B cell (primary cell): ENCODE measurements around the gene CEP41. TPM values are rescaled to one million over a fixed set of nuclear protein-coding genes. Genes with fewer than 3 reads are reported as not detected.

Experiments used
- ATAC-seq: fragments of 200-7000 bp; cut with Tn5 transposase; one replicate; pipeline ENCODE4 v1.10.0; 2021; ENCODE audit warnings: low read depth, mild to moderate bottlenecking, moderate number of reproducible peaks, moderate library complexity
- CTCF ChIA-PET: fragments of 350-600 bp; sonication (Branson Sonifier 250); formaldehyde crosslinking; loops from one replicate; lab custom pipeline; 2021; ENCODE audit warnings: antibody characterized with exemption, inconsistent platforms; lab: Charles Lee
- POLR2A ChIA-PET: fragments of 350-600 bp; sonication (Branson Sonifier 250); formaldehyde crosslinking; loops from one replicate; lab custom pipeline; 2021; ENCODE audit warnings: antibody characterized with exemption; lab: Charles Lee
- DNase-seq: peaks from one replicate; pipeline ENCODE4 v3.0.0; 2013
- H2AFZ ChIP-seq: 2 replicates; pipeline ENCODE4 v1.6.1; 2012; ENCODE audit warnings: mild to moderate bottlenecking, low read depth, low read length; ENCODE audit not compliant: insufficient read depth, poor library complexity, severe bottlenecking
- H3K27ac ChIP-seq, 2 donors: 1 replicate in 1 of 2; 2 replicates in 1 of 2; pipeline ENCODE4 v1.5.1; 2012 to 2013; ENCODE audit warnings: low read length in 2 of 2, mild to moderate bottlenecking in 2 of 2, moderate library complexity in 1 of 2
- H3K27me3 ChIP-seq, 4 experiments: fragments of 200-600 bp in 1 of 4; sonication (generic) in 1 of 4; replicated peaks in 1 of 4; 1 replicate in 2 of 4; 2 replicates in 2 of 4; pipeline versions ENCODE4 v1.6.1 to v1.7.0; 2013 to 2016; ENCODE audit warnings: low read length in 3 of 4, mild to moderate bottlenecking in 2 of 4, mixed read lengths in 1 of 4, moderate library complexity in 1 of 4; ENCODE audit not compliant: insufficient read depth in 4 of 4, control insufficient read depth in 3 of 4; ENCODE audit errors: control extremely low read depth in 1 of 4
- H3K36me3 ChIP-seq, 2 experiments: replicated peaks in 1 of 2; 1 replicate in 1 of 2; 2 replicates in 1 of 2; pipeline versions ENCODE4 v1.6.1 to v1.7.1; 2013; ENCODE audit warnings: low read length in 1 of 2; ENCODE audit not compliant: insufficient read depth in 2 of 2, control insufficient read depth in 1 of 2; ENCODE audit errors: control extremely low read depth in 1 of 2, extremely low read depth in 1 of 2
- H3K4me1 ChIP-seq, 2 donors: fragments of 200-600 bp in 1 of 2; sonication (generic) in 1 of 2; 1 replicate in 1 of 2; 2 replicates in 1 of 2; pipeline versions ENCODE4 v1.5.1 to v1.6.1; 2013 to 2017; ENCODE audit warnings: low read length in 2 of 2; ENCODE audit not compliant: control insufficient read depth in 2 of 2, insufficient read depth in 2 of 2
- H3K4me2 ChIP-seq: replicated peaks from 2 replicates; pipeline ENCODE3; 2012; ENCODE audit warnings: mild to moderate bottlenecking, low read depth, low read length; ENCODE audit not compliant: poor library complexity, severe bottlenecking
- H3K4me3 ChIP-seq, 5 experiments: fragments of 200-600 bp in 1 of 5; sonication (generic) in 1 of 5; 1 replicate in 3 of 5; 2 replicates in 2 of 5; pipeline versions ENCODE4 v1.5.1 to v1.7.0; 2011 to 2016; ENCODE audit warnings: low read length in 4 of 5, mild to moderate bottlenecking in 4 of 5, low read depth in 2 of 5, control low read depth in 1 of 5, moderate library complexity in 1 of 5; ENCODE audit not compliant: insufficient read depth in 1 of 5; ENCODE audit errors: control extremely low read depth in 1 of 5, extremely low read depth in 1 of 5
- H3K79me2 ChIP-seq: fragments of 200-600 bp; sonication (generic); one replicate; pipeline ENCODE4 v1.6.0; 2016; ENCODE audit warnings: low read length; ENCODE audit not compliant: control insufficient read depth, insufficient read depth
- H3K9ac ChIP-seq: fragments of 200-600 bp; sonication (generic); 2 replicates; pipeline ENCODE4 v1.6.1; 2017; ENCODE audit warnings: mild to moderate bottlenecking, low read length, moderate library complexity
- H3K9me3 ChIP-seq, 3 donors: one replicate each; pipeline versions ENCODE4 v1.6.1 to v1.7.1; 2013; ENCODE audit warnings: low read length in 2 of 3; ENCODE audit not compliant: control insufficient read depth in 2 of 3, insufficient read depth in 1 of 3; ENCODE audit errors: control extremely low read depth in 1 of 3
- H4K20me1 ChIP-seq: 2 replicates; pipeline ENCODE4 v1.6.0; 2012; ENCODE audit warnings: mild to moderate bottlenecking, low read length; ENCODE audit not compliant: insufficient read depth, control insufficient read depth, poor library complexity, severe bottlenecking
- H3K27ac Mint-ChIP-seq: one replicate; pipeline ENCODE4 v1.8.0; 2021; ENCODE audit warnings: mixed read lengths
- H3K27me3 Mint-ChIP-seq: one replicate; pipeline ENCODE4 v1.8.0; 2021; ENCODE audit warnings: mixed read lengths
- H3K4me1 Mint-ChIP-seq: one replicate; pipeline ENCODE4 v1.8.0; 2021; ENCODE audit warnings: mixed read lengths
- H3K4me3 Mint-ChIP-seq: one replicate; pipeline ENCODE4 v1.8.0; 2021; ENCODE audit warnings: mixed read lengths
- H3K9me3 Mint-ChIP-seq: one replicate; pipeline ENCODE4 v1.8.0; 2022; ENCODE audit warnings: mixed read lengths; ENCODE audit not compliant: insufficient read depth
- EZH2 ChIP-seq: IDR thresholded peaks from 2 replicates; pipeline ENCODE4 v1.6.1; 2012; ENCODE audit warnings: borderline replicate concordance, low read depth, mild to moderate bottlenecking, moderate library complexity, low read length; ENCODE audit not compliant: insufficient read depth, poor library complexity, severe bottlenecking
- WGBS: methylation state at CpG from one replicate; pipeline ENCODE4 v1.1.5; 2013; ENCODE audit warnings: missing lambda C conversion rate; ENCODE audit not compliant: insufficient coverage; 5-methylcytosine and 5-hydroxymethylcytosine counted together
- intact Hi-C: fragments of 100-400 bp; cut with micrococcal nuclease; formaldehyde crosslinking; loops from one replicate; pipeline ENCODE4 v1.10.0; 2022
- polyA plus RNA-seq: library from polyadenylated mRNA; depleted of rRNA; stranded (reverse); fragments of >200 nt; gene quantifications from 2 replicates; pipeline ENCODE4 v1.2.3, GENCODE V29; 2012
- total RNA-seq, 2 donors: library from RNA; stranded (reverse); fragments of 120-200 nt in 1 of 2; gene quantifications; 1 replicate in 1 of 2; 2 replicates in 1 of 2; pipeline versions ENCODE4 v1.2.3 to v1.2.4, GENCODE V29; 2013 to 2022
- TF ChIP-seq, protein P1 (sequence below): fragments of 200-600 bp; IDR thresholded peaks from one replicate; pipeline ENCODE4 v1.8.0; 2022; ENCODE audit warnings: antibody characterized with exemption, mild to moderate bottlenecking

CEP41 gene
- total and polyA plus RNA-seq, 2 donors (not counting 1 experiment from before 2014, with no cell fraction given): 3.4 to 5.9 TPM

DNA sequence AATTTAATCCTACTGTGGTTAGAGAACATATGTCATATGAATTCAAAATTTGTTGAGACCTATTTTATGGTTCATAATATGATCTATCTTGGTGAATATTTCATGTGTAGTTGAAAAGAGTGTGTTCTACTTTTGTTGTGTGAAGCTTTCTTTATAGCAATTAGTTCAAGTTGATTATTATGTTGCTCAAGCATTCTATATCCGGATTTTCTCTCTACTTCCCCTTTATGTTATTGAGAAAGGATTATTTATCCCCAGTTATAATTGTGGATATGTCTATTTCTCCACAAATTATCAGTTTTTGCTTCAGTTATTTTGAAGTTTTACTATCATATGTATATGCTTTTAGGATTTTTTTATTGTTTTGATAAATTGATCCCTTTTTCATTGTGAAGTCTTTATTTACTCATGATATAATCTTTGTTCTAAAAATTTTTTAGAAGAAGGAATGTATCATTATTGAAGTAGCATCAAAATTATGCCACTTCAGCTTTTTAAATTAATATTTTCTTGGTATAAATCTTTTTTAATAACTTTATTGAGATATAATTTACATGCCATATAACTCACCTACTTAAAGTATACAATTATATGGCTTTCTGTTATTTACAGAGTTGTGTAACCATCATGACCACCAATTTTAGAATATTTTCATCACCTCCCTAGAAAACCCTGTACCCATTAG, 39.0 kb upstream of the CEP41 start:
- Mint-ChIP-seq H3K4me1 (no peaks in the 10 kb centered on the region), H3K27me3 (peaks cover 35% of the 10 kb centered on the region), H3K9me3 (no peaks in the 10 kb centered on the region), H3K27ac (no peak overlapping the region), H3K4me3 (no peak overlapping the region)
- ATAC-seq: no peak
- Histone ChIP-seq H3K79me2 (no peaks in the 10 kb centered on the region), H3K9ac (no peak overlapping the region), H3K4me3 (no peak overlapping the region), H3K36me3 (no peaks in the 10 kb centered on the region), H3K4me1 (no peaks in the 10 kb centered on the region), H3K9me3 (no peaks in the 10 kb centered on the region), H4K20me1 (no peaks in the 10 kb centered on the region), H3K27me3 (peaks cover 0 to 13% (median 8%) of the 10 kb centered on the region in 4 experiments), H2AFZ (no peak overlapping the region), H3K4me2 (no peak overlapping the region), H3K27ac (no peak overlapping the region)
- ChIA-PET POLR2A (no interaction called here), CTCF (no interaction called here)
- TF ChIP-seq EZH2: no peak
- TF ChIP-seq, protein P1, sequence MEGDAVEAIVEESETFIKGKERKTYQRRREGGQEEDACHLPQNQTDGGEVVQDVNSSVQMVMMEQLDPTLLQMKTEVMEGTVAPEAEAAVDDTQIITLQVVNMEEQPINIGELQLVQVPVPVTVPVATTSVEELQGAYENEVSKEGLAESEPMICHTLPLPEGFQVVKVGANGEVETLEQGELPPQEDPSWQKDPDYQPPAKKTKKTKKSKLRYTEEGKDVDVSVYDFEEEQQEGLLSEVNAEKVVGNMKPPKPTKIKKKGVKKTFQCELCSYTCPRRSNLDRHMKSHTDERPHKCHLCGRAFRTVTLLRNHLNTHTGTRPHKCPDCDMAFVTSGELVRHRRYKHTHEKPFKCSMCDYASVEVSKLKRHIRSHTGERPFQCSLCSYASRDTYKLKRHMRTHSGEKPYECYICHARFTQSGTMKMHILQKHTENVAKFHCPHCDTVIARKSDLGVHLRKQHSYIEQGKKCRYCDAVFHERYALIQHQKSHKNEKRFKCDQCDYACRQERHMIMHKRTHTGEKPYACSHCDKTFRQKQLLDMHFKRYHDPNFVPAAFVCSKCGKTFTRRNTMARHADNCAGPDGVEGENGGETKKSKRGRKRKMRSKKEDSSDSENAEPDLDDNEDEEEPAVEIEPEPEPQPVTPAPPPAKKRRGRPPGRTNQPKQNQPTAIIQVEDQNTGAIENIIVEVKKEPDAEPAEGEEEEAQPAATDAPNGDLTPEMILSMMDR: no peak
- WGBS: no CpG with 5 or more reads among the region's 1 CpG
- no peak for DNase-seq
- intact Hi-C loops: no loop called here

DNA sequence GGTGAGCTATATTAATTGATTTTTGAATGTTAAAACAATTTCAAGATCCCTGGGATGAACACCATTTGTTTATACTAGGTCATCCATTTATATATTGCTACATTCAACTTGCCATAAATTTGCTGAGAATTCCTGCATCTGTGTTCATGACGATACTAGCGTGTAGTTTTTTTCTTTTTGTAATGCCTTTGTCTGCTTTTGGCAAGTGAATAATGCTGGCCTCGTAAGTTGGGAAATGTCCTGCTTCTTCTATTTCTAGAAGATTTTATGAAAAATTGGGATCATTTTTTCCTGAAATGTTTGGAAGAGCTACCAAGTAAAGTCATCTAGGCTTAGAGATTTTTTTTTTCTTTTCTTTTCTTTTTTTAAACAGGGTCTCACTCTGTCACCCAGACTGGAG, 38.2 kb upstream of the CEP41 start:
- no peak overlapping the region for H3K9ac ChIP-seq
- peaks cover 30% of the 10 kb centered on the region for H3K27me3 Mint-ChIP-seq
- H4K20me1 ChIP-seq: no peaks in the 10 kb centered on the region
- no peaks in the 10 kb centered on the region for H3K9me3 Mint-ChIP-seq
- peaks cover 2% of the 10 kb centered on the region for H3K4me1 Mint-ChIP-seq
- intact Hi-C loops: no loop called here
- POLR2A ChIA-PET: no interaction called here
- H3K36me3 ChIP-seq: no peaks in the 10 kb centered on the region
- H3K4me3 Mint-ChIP-seq: no peak overlapping the region
- ATAC-seq (no peak), DNase-seq (no peak)
- no peak overlapping the region for H2AFZ ChIP-seq
- no peaks in the 10 kb centered on the region for H3K9me3 ChIP-seq
- no peak overlapping the region for H3K4me3 ChIP-seq
- H3K27me3 ChIP-seq: peaks cover 0 to 7% (median 7%) of the 10 kb centered on the region in 4 experiments
- CTCF ChIA-PET: no interaction called here
- no peak overlapping the region for H3K27ac ChIP-seq
- no peak overlapping the region for H3K27ac Mint-ChIP-seq
- TF ChIP-seq, protein P1: no peak
- TF ChIP-seq EZH2: no peak
- peaks cover 0 to under 1% of the 10 kb centered on the region in 2 donors for H3K4me1 ChIP-seq
- H3K79me2 ChIP-seq: no peaks in the 10 kb centered on the region
- H3K4me2 ChIP-seq: no peak overlapping the region
- WGBS: 100% methylated on average over 1 of the region's 3 CpGs
